Endothelial cell of hepatic sinusoid (primary cell): ENCODE data around the gene AHI1.
"Not testable (repeated sequence)": the region's sequence is repeated elsewhere in the genome, so short reads cannot be mapped to it uniquely, and the experiment has no call there.

ENCODE experiments used
- in situ Hi-C: cut with HindIII; loops from 2 replicates; pipeline ENCODE4 v1.10.0; 2017; ENCODE audit warnings: low sequenced_read_pairs

The AHI1 gene

DNA sequence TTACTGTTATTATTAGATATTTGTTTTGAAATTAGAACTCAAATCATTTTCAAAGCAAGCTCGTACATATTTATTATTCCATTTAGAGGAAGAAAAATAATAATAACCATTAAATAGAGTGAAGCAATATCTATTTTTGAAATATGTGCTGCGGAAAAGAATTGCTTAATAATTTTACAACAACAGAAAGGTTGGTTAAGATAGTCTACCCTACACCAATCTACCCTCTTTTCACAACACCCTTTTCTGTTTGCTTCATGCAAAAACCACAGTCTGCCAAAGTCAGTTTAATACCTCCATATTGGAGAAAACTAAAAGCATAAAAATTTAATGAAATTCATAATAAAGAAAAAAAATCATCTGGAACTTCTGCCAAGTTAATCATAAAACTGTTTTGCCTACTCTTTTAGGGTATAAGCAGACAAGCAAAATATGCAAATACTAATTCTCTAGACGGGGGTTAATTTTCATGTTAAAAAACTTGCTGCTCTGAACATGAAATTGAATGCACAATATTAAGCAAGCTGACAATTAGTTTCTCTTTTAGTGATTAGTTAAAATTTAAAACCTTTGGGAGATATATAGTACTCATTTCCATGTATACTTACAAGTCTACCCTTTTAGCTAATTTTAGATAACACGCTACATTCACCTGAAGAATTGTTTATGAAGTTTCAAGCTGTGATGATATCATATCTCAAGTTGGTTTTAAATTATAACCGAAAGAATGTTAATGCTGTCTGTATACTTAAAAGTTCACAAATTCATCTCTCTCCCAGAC lies 100.2 kb downstream of the AHI1 start:
- in situ Hi-C loops, result no loop called here

- in situ Hi-C loops, result no loop called here
Observed at GRCh38 chr6:135395136-135395535, 102.4 kb downstream of the AHI1 start.

DNA sequence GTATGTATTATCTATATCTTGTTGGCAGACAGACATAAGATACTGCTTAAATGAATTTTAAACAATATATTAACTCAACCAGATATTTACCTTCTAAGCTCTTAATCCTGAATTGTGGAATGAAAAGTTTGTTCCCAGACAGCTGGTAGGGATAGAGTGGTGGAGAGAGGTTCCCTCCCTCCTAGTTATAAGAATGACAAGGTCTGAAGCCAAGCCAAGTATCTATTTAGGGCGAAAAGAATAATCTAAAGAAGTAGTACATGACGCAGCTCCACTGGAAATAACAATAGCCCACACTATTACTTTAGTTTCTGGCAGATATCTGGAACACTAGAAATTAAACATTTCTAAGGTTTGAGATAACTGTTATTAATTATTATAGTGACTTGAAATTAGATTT lies 104.3 kb downstream of the AHI1 start:
- in situ Hi-C loops, result no loop called here

DNA sequence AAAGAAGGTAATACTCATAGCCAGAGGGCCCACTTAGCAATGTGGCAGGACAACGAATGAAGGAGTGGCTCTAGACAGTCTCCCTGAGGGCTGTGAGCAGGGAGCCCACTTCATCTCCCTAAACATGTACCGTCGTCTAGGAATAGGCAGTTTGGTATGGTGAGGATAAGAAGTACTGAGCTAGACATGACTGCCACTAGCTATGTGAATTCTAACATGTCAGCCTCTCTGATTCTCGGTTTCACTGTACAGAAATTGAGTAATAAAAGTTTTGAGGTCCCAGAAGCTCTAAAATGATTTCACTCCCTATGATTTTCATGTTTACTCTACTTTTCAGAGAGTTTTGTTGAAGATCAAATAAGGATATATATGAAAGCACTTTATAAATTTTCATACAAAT lies 107.1 kb downstream of the AHI1 start:
- in situ Hi-C loops, result no loop called here

GRCh38 chr6:135385299-135385698 lies 112.2 kb downstream of the AHI1 start:
- in situ Hi-C loops, result no loop called here

DNA sequence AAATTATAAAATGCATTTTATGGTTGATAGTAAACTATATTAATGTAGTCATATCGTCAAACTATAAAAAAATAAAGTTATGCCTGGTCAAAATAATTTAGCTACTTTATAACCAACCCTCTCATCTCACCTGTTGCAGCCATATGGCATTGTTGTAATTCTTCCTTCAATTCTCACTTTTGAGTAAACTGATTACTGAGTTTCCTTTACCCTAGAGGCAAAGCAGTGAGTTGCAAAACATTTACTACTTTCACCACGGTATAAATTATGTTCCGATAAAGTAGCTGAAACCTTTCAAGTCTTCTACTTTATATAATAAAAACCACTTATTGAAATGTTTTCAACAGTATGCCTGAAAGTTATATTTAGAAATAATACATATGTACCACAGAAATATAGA lies 113.8 kb downstream of the AHI1 start:
- in situ Hi-C loops, result no loop called here

DNA sequence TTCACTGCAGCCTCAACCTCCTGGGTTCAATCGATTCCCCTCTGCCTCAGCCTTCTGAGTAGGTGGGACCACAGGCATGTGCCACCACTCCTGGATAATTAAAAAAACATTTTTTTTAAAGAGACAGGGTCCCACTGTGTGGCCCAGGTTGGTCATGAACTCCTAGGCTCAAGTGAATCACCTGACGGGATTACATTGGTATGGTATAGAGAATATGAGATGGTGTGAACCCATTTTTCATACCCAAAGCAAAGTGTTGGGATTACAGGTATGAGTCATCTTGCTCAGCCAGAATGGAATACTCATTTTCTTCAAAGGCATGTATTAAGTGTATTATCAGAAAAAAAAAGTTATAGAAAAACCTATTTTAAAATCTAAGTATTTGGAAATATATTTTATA lies 114.2 kb downstream of the AHI1 start:
- in situ Hi-C loops, result no loop called here

DNA sequence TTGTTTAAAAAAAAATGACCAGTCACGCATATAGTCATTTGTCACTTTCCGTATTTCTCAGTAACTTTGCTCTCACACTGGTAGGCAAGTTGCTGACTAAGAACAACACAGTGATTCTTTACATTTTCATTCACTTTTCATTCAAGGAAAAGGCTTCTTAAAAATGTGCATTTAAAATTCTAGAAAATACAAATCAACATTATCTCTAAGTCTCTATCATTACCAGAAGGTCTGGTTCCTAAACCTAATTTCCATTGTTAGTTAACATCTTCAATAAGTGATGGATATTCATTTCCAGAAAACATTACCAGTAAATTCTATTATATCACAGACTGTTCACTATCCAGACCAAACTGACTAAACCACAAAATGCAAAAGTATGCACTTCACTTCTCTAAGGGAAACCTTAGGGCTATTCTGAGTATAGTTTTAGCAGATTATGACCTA lies 115.3 kb downstream of the AHI1 start:
- in situ Hi-C loops, result no loop called here

GRCh38 chr6:135380793-135381192 lies 116.7 kb downstream of the AHI1 start:
- in situ Hi-C loops, result no loop called here

DNA sequence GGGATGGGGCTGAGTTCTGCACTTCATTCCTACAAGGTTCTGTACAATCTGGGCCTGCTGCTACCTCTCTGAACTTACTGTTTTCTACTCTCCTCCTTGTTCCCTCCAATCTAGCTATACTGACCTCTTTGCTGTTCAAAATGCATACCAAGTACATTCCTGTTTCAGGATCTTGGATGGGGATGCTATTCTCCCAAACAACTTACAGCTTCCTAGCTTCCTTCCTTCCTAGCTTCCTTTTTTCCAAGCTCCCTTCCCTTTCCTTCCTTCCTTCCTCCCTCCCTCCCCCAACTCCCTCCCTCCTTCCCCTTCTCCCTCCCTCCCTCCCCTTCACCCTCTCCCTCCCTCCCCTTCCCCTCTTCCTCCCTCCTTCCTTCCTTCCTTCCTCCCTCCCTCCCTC lies 117.9 kb downstream of the AHI1 start:
- in situ Hi-C loops, result no loop called here

- in situ Hi-C loops, result no loop called here
Observed at GRCh38 chr6:135372758-135373157, 124.8 kb downstream of the AHI1 start.

- in situ Hi-C loops, result not testable (repeated sequence)
Observed at GRCh38 chr6:135363622-135364021, 133.9 kb downstream of the AHI1 start.

DNA sequence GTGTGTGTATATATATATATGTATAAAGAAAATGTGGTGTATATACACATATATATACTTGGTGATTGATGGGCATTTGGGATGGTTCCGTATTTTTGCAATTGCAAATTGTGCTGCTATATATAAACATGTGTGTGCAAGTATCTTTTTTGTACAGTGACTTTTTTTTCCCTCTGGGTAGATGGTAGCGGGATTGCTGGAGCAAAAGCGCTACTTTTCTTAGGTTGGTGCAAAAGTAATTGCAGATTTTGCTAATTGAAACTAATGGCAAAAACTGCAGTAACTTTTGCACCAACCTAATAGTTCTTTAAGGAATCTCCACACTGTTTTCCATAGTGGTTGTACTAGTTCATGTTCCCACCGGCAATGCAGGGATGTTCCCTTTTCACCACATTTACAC lies 135.4 kb downstream of the AHI1 start:
- in situ Hi-C loops, result no loop called here

DNA sequence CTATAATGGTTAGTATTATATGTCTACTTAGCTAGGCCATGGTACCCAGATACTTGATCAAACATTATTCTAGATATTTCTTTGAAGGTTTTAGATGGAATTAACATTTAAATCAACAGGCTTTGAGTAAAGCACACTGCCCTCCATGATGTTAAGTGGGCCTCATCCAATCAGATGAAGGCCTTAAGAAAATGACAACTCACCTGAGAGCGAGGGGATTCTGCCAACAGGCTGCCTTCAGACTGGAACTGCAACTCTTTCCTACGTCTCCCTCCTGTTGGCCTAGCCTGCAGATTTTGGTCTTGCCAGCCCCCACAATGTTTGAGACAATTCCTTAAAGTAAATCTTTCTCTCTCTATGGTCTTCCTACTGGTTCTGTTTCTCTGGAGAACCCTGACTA lies 137.3 kb downstream of the AHI1 start:
- in situ Hi-C loops, result no loop called here

DNA sequence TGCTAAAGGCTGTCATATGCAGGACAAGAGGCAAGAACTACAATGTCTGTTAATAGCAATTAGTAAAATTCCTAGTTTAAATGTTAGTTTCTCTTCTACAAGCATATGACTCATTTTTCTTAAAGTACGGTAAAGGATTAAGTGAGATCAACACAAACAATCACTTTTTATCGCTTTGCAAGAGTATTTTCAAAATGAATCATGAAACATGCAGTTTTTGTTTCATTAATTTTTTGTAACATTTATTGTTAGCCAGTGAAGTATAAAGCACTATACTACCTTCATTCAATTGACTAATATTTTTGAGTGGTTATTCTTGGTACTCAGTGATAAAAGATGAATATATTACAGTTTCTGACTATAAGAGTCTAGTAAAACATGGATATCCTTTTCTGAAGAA lies 138.6 kb downstream of the AHI1 start:
- in situ Hi-C loops, result no loop called here

DNA sequence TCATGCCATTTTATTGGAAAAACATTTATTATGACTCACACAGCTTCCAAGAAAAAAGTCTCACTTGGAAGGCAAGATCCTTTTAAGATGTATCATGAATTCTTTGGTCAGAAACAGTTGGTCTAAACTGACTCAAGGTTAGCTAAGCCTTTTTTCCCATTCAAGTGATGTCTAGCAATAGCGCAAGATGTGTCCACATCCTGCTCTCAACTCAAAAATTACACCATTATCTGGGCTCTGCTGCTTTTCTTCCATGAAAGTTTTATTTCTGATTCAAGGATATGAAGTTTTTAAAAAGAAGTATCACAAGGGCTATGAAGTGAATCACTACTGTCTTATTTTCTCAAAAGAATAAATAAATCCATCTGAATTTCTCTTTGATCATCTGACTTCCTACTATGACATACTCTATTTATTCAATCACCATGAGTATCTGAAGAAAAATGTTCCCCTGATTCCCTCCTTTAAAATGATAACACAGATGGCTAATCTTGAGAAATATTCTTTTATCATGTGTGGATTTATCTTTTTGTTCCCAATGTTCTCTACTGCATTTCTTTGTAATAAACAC lies 139.2 kb downstream of the AHI1 start:
- in situ Hi-C loops, result no loop called here

- in situ Hi-C loops, result no loop called here
Observed at GRCh38 chr6:135354407-135354806, 143.1 kb downstream of the AHI1 start.

GRCh38 chr6:135353113-135353512 lies 144.4 kb downstream of the AHI1 start:
- in situ Hi-C loops, result no loop called here

DNA sequence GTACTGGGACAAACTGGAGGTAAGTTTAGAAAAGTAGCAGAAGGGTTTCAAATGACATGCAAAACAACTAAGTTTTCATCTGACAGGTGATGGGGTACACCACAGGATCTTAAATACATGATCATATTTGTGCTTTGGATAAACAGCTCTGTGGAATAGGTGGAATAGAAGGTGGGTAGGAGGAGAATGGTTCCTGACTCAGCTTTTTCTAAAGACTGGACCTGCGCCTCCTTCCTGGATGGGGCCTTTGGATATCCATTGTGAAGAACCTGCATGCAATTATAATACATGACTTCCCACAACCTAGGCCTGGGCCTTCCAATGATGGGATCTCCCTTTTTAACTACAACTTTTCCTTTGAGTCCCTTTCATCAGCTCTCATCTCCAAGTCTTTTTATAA lies 145.9 kb downstream of the AHI1 start:
- in situ Hi-C loops, result no loop called here

- in situ Hi-C loops, result no loop called here
Observed at GRCh38 chr6:135347887-135348286, 149.7 kb downstream of the AHI1 start.

- in situ Hi-C loops, result no loop called here
Observed at GRCh38 chr6:135346747-135347146, 150.8 kb downstream of the AHI1 start.

- in situ Hi-C loops, result no loop called here
Observed at GRCh38 chr6:135344526-135344925, 153.0 kb downstream of the AHI1 start.

DNA sequence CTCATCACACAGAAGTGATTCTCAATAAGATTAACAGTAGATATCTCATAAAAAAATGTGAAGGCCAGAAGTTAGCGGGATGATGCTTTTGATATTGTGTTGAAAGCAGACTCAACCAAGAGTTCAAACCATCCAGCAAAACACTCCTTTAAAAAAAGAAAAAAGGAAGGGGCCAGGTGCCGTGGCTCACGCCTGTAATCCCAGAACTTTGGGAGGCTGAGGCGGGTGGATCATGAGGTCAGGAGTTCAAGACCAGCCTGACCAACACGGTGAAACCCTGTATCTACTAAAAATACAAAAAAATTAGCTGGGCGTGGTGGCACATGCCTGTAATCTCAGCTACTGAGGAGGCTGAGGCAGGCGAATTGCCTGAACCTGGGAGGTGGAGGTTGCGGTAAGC lies 157.6 kb downstream of the AHI1 start:
- in situ Hi-C loops, result not testable (repeated sequence)
